ENCODE data around the gene PELO. TPM values are rescaled to one million over a fixed set of nuclear protein-coding genes. Genes with fewer than 3 reads are reported as not detected.

Gene PELO, protein sequence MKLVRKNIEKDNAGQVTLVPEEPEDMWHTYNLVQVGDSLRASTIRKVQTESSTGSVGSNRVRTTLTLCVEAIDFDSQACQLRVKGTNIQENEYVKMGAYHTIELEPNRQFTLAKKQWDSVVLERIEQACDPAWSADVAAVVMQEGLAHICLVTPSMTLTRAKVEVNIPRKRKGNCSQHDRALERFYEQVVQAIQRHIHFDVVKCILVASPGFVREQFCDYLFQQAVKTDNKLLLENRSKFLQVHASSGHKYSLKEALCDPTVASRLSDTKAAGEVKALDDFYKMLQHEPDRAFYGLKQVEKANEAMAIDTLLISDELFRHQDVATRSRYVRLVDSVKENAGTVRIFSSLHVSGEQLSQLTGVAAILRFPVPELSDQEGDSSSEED
- 38.7 TPM for total RNA-seq
- polyA plus RNA-seq (ENCODE audit: insufficient read depth, low read depth, low replicate concordance) = 29.6 TPM
- long read RNA-seq, donor 1, full-length matches to known transcripts = 1 of 15 reads
- long read RNA-seq, donor 1, partial matches to known transcripts = 14 of 15 reads
- long read RNA-seq, donor 1, other reads (novel, unspliced or antisense) = 0 of 15 reads
- long read RNA-seq, donor 2, partial matches to known transcripts = 19 of 21 reads
- long read RNA-seq, donor 2, other reads (novel, unspliced or antisense) = 0 of 21 reads
- long read RNA-seq, donor 3, full-length matches to known transcripts = 3 of 37 reads
- long read RNA-seq, donor 3, partial matches to known transcripts = 34 of 37 reads
- long read RNA-seq, donor 3, other reads (novel, unspliced or antisense) = 0 of 37 reads
- long read RNA-seq, donor 4, partial matches to known transcripts = 8 of 8 reads
- long read RNA-seq, donor 4, other reads (novel, unspliced or antisense) = 0 of 8 reads
- long read RNA-seq, donor 5 = 0 reads
- long read RNA-seq, donor 6, partial matches to known transcripts = 19 of 20 reads
- long read RNA-seq, donor 6, other reads (novel, unspliced or antisense) = 0 of 20 reads
- long read RNA-seq, donor 7, full-length matches to known transcripts = 2 of 25 reads
- long read RNA-seq, donor 7, partial matches to known transcripts = 20 of 25 reads
- long read RNA-seq, donor 7, other reads (novel, unspliced or antisense) = 3 of 25 reads
- long read RNA-seq, donor 8, partial matches to known transcripts = 24 of 27 reads
- long read RNA-seq, donor 8, other reads (novel, unspliced or antisense) = 0 of 27 reads
- long read RNA-seq, donor 9, partial matches to known transcripts = 16 of 19 reads
- long read RNA-seq, donor 9, other reads (novel, unspliced or antisense) = 0 of 19 reads
- long read RNA-seq, donor 10, full-length matches to known transcripts = 1 of 22 reads
- long read RNA-seq, donor 10, partial matches to known transcripts = 21 of 22 reads
- long read RNA-seq, donor 10, other reads (novel, unspliced or antisense) = 0 of 22 reads

DNA sequence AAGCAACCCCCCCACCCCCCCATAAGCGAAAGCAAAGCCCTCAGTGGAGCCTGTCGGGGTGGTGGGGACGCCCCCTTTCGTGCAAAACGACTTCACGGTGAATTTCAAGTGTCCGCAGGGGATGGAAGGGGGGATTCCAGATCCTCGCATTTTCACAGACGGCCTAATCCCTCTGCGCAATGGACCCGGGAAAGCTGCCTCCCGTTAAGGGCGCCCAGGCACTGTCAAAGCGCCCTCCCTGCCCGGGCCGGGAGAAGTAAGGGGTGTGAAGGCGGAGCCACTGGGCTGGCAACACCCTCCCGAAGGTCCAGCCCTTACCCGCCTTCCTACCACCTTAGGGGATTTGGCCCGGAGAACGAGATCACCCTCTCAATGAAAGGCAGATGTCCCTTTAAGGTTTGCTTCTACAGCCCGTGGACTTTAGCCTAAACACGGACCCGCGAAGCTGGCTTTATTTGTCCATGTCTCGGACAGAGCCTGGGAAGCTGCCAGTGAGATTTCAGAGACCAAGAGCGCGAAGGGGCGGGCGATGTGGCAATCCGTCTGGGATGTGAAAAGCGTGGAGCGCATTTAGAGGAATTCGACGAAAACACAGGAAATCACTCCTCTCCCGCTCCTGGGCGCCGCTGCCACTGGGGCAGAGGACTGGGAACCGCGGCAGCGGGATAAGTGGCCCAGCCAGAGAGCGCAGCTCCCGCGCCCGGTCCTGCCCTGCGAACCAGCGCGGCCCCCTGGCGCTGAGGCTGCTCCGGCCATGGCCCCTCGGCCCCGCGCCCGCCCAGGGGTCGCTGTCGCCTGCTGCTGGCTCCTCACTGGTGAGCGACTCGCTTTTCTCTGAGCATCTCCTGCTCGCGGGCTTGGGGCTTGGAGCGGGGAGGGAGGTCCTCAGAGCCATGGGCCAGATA is at the start of gene PELO, which contains the start of gene ITGA1:
PELO (plus strand) TSS at position 317 of the 905 bp plus-strand sequence. CDS start 12,479 bp downstream, outside the sequence.
ITGA1 (plus strand) TSS at position 317 of the 905 bp plus-strand sequence; CDS start at position 755, 438 bp downstream.
- peaks cover 0 to 8% (median 0%) of the 10 kb centered on the region in 3 donors for H3K4me1 ChIP-seq (ENCODE audit: control insufficient read depth in 2 of 3, insufficient read depth in 2 of 3, low read depth in 1 of 3, low read length in 3 of 3)
- peak within 1 kb of the TSS; percentile 72 to 90 (median 79) for H3K9ac ChIP-seq (ENCODE audit: low read length in 3 of 3)
- DNase-seq = peak; percentile 79 to 93 (median 89)
- peak within 1 kb of the TSS; percentile 88 to 95 for H3K27ac ChIP-seq (ENCODE audit: low read depth in 2 of 2, low read length in 2 of 2)
- intact Hi-C loops (cut with DNase I) = loop anchor here (10.0 kb wide), 1 partner anchor 117 kb away; no protein-coding TSS in a partner anchor
- no peaks in the 10 kb centered on the region for H3K9me3 ChIP-seq (ENCODE audit: control insufficient read depth in 2 of 3, insufficient read depth in 1 of 3, low read length in 3 of 3)
- no peaks in the 10 kb centered on the region for H3K27me3 ChIP-seq (ENCODE audit: control insufficient read depth, insufficient read depth, low read length)
- TF ChIP-seq, protein P1, sequence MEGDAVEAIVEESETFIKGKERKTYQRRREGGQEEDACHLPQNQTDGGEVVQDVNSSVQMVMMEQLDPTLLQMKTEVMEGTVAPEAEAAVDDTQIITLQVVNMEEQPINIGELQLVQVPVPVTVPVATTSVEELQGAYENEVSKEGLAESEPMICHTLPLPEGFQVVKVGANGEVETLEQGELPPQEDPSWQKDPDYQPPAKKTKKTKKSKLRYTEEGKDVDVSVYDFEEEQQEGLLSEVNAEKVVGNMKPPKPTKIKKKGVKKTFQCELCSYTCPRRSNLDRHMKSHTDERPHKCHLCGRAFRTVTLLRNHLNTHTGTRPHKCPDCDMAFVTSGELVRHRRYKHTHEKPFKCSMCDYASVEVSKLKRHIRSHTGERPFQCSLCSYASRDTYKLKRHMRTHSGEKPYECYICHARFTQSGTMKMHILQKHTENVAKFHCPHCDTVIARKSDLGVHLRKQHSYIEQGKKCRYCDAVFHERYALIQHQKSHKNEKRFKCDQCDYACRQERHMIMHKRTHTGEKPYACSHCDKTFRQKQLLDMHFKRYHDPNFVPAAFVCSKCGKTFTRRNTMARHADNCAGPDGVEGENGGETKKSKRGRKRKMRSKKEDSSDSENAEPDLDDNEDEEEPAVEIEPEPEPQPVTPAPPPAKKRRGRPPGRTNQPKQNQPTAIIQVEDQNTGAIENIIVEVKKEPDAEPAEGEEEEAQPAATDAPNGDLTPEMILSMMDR (IDR thresholded peaks at IDR 0.05; ENCODE audit: borderline replicate concordance, extremely low read depth, insufficient read depth) = peak; percentile 52
- FAIRE-seq = peak; percentile 27
- peak within 1 kb of the TSS; percentile 77 to 89 (median 84) for H3K4me3 ChIP-seq (ENCODE audit: low read length in 3 of 3)
- H3K36me3 ChIP-seq (ENCODE audit: control insufficient read depth in 2 of 3, insufficient read depth in 3 of 3, low read length in 3 of 3) = no peaks in the 10 kb centered on the region

DNA sequence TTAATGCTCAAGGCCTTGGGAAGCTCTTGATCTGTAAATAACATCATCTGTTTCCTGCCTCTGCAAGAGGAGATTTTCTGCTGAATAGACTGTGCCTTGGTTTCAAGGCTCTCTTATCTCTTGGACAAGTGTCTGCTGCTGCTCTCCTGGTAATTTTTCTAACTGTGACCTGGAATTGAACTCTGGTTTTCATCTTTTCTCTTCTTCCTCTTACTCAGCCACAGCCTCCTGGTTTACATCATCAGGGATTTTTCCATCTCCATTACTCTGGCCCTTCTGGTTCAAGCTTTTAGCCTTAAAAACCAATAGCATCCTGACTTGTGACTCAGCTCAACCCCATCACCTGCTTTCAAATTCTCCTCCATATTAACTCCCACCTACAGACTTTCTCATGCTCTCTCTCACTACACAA is 49.6 kb upstream of the PELO start:
- FAIRE-seq (no peak), DNase-seq (no peak)
- no peaks in the 10 kb centered on the region for H3K36me3 ChIP-seq (ENCODE audit: control insufficient read depth in 2 of 3, insufficient read depth in 3 of 3, low read length in 3 of 3)
- no peak overlapping the region for H3K9ac ChIP-seq (ENCODE audit: low read length in 3 of 3)
- no peaks in the 10 kb centered on the region for H3K4me1 ChIP-seq (ENCODE audit: control insufficient read depth in 2 of 3, insufficient read depth in 2 of 3, low read depth in 1 of 3, low read length in 3 of 3)
- no peak overlapping the region for H3K4me3 ChIP-seq (ENCODE audit: low read length in 3 of 3)
- no peak overlapping the region for H3K27ac ChIP-seq (ENCODE audit: low read depth in 2 of 2, low read length in 2 of 2)
- H3K9me3 ChIP-seq (ENCODE audit: control insufficient read depth in 2 of 3, insufficient read depth in 1 of 3, low read length in 3 of 3) = no peaks in the 10 kb centered on the region
- intact Hi-C loops (cut with DNase I) = no loop called here
- H3K27me3 ChIP-seq (ENCODE audit: control insufficient read depth, insufficient read depth, low read length) = no peaks in the 10 kb centered on the region
- TF ChIP-seq, protein P1 (IDR thresholded peaks at IDR 0.05; ENCODE audit: borderline replicate concordance, extremely low read depth, insufficient read depth) = no peak

Data from kidney (tissue), 22 donors.